Dedifferentiated amniotic fluid mesenchymal stem cell (primary cell): ENCODE results near the gene PXDN.
"Not testable (repeated sequence)": the region's sequence is repeated elsewhere in the genome, so short reads cannot be mapped to it uniquely, and the experiment has no call there.

ENCODE experiments used
- DNase-seq: peaks from one replicate; pipeline ENCODE4 v3.0.0-alpha.2; 2016; ENCODE audit errors: extremely low spot score

Gene PXDN

DNA sequence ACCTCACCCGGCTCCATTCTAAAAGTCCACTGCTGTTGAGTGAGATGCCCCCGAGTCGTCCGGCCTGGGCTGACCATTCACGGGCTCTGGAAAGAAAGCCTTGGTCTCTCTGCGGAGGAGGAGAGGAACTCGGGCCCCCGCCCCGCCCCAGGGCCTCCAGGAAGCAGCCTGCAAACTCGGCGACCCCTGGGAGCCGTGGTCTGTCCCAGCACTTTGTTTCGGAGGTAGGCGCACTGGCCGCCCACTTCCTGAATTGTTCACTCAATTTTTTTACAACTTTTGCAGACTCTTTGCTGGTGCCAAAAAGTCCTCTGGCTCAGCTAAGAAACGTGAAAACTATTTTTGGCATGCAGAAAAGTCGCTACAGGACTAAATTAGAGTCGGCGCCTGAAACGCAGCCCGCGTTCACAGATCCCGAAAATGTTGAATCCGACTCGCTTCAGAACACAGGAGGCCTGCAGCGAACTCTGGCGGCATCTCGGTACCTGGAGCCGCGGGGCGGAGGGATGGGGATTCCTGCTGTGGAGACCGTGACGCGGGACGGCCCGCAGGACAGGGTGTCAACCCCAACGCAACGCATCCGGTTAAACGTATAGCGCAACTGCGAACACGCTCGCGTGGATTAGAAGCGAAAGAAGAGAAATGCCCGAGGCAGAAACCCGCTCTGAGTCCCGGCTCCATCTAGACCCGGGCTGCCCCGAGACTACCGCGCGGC, 1.5 kb downstream of the PXDN start:
- DNase-seq, result peak; percentile 78

- DNase-seq, result no peak
Observed at GRCh38 chr2:1742301-1742680, 2.0 kb downstream of the PXDN start.

DNA sequence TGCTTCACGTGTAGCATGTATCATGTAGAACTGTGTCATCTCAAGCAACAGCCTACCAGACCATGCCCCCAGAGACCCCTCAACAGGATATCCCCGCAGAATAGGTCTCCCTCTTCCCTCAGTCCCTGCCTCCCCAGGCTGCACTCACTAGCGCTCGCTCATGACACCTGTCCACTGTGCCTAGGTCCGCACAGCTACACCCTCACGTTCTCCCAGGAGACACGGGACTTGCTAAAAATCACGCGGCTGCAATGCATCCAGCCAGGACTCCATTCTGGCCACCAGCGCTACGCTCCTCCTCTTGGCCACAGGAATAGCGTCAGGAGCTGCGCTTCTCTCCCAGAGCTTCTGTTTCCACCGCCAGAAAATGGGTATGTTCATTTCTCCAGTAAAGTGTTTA, 2.5 kb downstream of the PXDN start:
- DNase-seq, result no peak

DNA sequence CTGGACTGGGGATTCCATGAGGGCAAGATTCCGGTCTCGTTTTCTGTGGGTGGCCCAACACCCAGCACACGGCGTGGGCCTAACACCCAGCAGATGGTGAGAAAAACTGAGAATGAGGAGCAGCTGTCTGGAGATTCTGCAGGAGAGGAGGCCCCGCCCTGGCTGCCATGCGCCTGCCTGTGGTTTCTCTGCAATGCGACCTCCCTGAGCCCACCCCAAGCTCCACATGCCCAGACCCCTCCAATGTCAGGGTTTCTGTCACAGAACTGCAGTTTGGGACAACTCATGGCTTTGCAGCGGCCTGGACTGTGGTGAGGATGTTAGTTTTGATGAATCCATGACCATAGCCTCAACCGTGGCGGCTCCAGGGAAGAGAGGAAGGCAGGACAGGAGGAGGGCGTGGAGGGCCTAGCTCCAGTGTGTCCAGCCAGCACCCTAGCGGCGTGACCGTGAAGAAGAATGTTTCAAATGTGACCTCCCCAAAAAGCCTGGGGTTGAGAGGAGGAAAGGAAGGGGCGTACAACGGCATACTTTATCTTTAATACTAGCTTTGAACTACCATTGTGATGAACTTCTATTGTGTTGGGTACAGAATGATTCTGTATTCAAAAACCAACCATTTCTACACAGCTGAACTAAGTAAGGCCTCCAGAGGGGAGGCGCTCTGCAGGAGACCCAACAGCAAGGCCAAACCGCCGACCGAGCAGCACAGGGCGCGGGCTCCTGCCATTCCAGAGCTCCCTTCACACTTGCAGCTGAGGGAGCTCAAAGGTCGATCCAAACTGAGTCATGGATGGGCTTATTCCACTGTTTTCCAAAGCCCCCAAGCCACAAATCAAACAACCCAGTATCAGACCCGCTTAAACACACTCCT, 3.4 kb downstream of the PXDN start:
- no peak for DNase-seq

- DNase-seq, result no peak
Observed at GRCh38 chr2:1739961-1740715, 4.2 kb downstream of the PXDN start.

DNA sequence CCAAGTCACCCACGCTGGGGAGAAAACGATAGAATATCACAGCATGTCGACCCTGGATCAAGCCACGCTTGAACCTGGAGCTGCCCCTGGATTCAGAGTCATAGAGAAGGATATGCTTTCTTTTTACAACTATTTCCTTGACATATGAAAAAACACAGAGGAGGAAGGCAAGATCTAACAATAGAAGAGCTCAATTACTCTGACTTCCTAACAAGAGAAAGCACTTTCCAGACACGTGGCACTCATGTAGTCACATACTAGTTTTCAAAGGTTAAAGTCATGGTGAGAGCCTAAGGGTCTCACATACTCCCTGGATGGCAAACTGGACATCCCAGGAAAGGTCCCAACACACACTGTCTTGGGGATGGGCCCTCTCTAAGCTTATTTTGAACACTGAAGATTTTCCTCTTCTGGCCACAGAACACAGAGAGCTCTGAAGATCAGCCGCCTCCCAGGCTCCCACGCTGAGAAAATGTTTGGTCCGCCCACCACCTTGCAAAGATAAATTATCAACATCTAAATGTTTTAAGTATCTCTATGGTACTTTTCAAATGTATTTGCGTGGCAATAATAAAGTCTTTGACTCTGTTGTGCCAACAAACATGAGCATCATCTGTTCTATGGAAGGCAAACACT, 4.9 kb downstream of the PXDN start:
- no peak for DNase-seq

DNA sequence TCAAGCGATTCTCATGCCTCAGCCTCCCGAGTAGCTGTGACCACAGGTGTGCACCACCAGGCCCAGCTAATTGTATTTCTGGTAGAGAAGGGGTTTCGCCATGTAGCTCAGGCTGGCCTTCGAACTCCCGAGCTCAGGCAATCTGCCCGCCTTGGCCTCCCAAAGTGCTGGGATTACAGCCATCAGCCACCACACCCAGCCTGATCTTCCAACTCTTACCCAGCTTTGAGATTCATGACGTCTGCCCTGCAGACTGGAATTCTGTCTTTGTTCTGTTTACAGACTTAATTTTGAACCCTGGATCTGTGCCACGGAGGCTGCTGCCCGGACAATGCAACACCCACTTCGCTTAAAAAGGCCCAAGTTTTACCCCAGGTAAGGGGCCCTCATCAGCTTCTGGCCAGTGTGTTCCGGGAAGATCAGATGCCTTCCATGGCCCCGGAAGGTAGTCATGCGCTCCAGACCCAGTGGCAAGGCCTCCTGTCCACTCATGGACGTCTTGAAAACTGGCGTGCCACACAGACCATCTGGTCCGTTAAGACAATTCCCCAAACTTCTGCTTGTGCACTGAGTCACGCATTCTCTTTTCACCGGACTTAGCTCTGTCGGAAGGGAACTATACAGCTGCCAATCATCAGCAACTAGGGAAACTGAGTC, 5.5 kb downstream of the PXDN start:
- DNase-seq, result no peak

DNA sequence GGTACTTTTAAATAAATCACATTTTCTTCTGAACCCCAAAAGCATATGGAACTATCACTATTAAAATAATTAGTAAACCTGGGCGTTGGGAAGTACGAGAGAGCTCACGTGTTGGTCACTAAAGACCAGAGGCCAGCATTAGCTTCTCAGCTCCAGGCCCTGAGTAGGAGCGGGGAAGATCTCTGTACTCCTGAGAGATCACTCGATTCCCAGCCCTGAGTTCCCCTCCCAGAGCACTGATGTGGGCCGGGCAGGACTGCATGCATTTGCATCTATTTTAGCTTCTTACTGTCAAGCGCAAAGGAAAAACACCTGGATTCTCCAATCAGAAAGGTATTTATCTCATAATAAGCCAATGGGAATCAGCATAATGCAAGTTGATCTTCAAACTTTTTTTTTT, 6.2 kb downstream of the PXDN start:
- DNase-seq, result no peak

DNA sequence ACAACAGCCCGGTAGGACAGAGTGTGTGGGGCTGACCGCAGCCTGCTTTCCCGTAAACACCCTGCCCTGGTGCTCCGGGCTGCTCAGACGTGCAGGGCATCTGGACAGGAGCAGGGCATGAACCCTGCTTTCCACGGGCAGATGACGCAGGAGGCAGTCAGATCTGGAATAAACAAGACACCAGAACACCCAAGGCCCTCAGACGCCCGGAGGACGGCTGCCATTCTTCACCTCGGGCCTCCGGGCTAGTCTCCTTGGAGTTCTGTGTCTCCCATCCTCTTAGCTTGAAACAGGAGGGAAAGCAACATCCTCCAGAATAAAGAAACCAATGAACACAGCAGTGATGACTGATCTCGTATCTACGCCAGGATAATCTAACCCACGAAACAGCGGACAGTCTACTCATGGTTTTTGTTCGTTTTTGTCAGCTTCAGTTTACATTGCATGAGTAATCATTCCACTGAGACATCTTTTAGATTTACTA, 7.3 kb downstream of the PXDN start:
- peak; percentile 50 for DNase-seq

GRCh38 chr2:1736045-1736444, 8.3 kb downstream of the PXDN start:
- DNase-seq, result no peak

DNA sequence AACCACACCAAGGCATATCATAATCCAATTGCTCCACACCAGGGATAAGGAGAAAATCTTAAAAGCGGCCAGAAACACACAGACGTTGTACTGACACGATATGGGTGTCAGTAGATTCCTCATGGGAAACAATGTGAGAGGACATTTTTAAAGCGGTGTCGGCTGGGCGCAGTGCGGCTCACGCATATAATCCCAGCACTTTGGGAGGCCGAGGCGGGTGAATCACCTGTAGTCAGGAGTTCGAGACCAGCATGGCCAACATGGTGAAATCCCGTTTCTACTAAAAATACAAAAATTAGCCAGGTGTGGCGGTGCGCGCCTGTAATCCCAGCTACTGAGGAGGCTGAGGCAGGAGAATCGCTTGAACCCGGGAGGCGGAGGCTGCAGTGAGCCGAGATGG, 11.0 kb downstream of the PXDN start:
- not testable (repeated sequence) for DNase-seq

DNA sequence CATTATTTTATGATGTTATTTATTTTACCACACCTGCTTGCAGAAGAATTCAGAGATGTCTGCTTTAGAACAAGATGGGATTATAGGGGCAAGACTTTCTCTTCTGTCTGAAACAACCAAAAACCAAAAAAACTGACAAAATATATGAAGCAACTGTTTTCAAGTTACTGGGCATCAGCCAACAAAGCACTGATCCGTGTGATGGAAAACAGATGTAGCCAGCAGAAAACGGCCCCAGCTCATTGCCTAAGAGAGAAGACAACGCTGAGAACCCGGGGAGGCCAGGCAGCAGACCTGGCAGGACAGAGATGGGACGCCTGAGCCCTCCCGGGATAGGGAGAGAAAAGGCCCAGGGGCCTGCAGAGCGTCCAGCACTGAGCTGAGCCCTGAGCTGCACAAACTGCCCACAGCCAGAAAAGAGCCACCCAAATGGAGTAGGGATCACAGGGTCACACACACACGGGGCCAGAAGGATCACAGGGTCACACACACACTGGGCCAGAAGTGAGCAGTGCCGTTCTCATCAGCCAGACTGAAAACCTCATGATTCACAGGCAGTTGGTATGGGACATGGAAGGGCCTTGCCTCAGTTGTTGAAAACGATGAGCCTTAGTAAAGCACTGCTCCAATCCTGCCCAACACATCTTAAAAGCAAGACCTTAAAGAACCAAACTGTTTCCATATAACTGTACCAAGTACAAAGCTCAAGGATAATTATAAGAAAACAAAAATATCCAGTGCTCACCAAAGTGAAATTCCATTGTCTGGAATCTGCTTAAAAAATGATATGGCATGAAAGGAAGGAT, 12.1 kb downstream of the PXDN start:
- DNase-seq, result peak; percentile 83

GRCh38 chr2:1731447-1731962, 12.8 kb downstream of the PXDN start:
- peak; percentile 81 for DNase-seq

DNA sequence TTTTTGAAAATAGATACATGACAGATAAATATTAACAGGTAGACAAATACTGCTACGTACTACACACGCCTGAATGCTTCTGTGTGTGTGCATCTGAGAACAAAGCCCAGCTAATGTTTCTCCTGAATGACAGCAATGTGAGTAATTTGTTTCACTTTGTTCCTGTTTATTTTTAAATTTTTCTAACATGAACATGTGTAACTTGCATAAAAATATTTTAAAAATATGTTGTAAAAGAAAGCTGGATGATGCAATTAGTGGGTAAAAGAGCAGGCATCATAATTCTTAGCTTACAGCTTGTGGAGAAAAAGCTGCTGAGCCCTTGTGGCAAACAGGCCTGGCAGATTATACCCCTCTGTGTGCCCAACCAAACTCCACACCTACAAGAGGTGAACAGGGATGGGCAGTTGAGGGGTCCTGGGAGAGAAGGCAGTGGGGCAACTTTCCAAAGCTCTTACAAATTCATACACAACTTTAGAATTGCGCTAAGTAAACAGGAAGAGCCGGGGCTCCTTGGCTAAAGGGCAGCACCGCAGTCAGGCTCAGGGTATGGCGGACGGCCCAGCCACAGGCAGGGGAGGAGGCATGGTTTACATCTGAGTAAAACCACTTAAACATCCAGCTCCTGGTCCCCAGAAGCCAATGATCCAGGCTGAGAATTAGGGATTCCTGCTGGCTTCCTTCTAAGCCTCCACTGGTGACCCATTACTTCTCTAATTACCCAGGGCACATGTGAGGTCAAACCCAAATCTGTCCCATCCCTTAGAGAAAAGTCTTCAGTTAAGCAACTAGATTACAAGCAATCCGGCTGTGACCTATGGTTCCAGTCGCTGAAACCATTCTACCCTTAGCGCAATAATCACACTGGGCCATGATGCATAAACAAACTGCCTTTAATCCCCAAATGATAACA, 14.0 kb downstream of the PXDN start:
- peak; percentile 90 for DNase-seq

- no peak for DNase-seq
Observed at GRCh38 chr2:1729242-1729641, 15.1 kb downstream of the PXDN start.

- DNase-seq, result no peak
Observed at GRCh38 chr2:1728821-1729220, 15.5 kb downstream of the PXDN start.

DNA sequence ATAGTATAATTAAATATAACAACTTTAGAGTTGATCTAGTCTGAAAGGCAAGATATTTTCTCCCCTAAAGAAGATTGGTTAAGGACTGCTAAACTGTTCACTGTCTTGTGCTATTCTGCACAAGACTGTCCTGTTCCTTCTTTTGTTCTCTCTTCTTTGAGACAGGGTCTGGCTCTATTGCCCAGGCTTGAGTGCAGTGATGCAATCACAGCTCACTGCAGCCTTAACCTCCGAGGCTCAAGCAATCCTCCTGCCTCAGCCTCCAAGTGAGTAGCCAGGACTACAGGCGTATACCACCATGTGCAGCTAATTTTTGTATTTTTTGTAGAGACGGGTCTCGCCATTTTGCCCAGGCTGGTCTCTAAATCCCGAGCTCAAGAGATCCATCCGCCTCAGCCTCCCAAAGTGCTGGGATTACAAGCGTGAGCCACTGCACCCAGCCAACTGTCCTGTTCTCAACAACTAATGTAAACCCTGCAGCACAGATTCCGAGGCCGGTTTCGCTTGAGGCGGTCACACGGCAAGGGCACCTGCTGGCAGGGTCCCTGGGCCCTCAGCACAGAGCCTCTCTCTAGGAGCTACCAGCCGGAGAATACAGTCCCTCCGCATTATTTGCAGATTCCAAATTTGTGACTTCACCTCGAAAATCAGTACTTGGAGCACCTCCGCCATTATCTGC, 16.4 kb downstream of the PXDN start:
- DNase-seq, result no peak

DNA sequence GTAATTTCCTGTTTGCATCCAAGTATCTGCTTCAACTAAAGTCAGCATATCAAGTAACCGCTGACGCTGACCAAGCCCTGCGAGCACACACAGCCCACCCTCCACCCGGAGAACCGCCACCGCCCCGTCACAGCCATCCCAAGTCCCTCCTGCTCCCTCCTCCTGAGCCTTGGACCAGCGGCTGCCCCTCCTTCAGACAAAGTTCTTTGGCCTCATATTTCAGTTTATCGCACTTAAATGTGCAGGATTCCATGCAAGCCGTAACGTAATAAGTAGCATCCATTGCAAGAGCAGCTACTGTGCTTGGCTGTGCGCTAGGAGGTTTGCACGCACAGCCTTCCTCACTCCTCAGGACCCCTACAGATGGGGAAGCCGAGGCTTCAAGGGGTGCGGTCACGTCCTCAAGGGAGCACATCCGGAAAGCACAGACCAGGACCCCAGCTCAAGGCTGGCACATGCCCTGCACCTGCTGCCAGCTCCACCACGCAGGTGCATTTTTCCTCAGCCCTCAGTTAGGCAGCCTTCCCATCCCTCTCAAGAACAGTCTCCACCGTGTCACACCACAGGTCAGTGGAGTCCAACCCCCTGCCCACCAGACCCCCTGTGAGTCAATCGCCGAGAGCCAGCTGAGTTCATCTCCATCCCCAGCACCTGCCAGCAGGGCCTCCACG, 17.1 kb downstream of the PXDN start:
- DNase-seq, result no peak
